AG04449 (cell line): ENCODE measurements around the gene PLXNA4.

Experiments used
- CTCF ChIA-PET: fragments of 350-600 bp; formaldehyde crosslinking; extraction: SDS; loops from one replicate; lab custom pipeline; 2021; ENCODE audit warnings: antibody characterized with exemption; lab: Yijun Ruan, JAX
- POLR2A ChIA-PET: fragments of 400-600, 350-600 bp; formaldehyde crosslinking; extraction: SDS; loops from one replicate; lab custom pipeline; 2020; ENCODE audit warnings: antibody characterized with exemption, inconsistent platforms; lab: Yijun Ruan, JAX
- DNase-seq: peaks from one replicate; pipeline ENCODE4 v3.0.0-alpha.2; 2010; ENCODE audit warnings: low read depth, low spot score
- H3K4me3 ChIP-seq: 2 replicates; pipeline ENCODE4 v1.5.1; 2011; ENCODE audit warnings: low read depth, mild to moderate bottlenecking, control low read depth, low read length
- CTCF ChIP-seq: IDR thresholded peaks from one replicate; pipeline ENCODE4 v1.5.1; 2011; ENCODE audit warnings: mild to moderate bottlenecking, moderate library complexity, low read length, control low read depth, inconsistent platforms; ENCODE audit not compliant: insufficient read depth; ENCODE audit errors: missing control alignments

Gene PLXNA4

GRCh38 chr7:132154248-132154647 lies 422.0 kb downstream of the PLXNA4 start:
- CTCF ChIA-PET = interaction anchor here (0.6 to 0.8 kb wide), 2 partner anchors 60 to 292 kb away, joined by 3 read pairs; no protein-coding TSS in a partner anchor
- no peak for TF ChIP-seq CTCF
- no peak overlapping the region for H3K4me3 ChIP-seq
- POLR2A ChIA-PET = no interaction called here
- no peak for DNase-seq

GRCh38 chr7:132152131-132152889 lies 424.0 kb downstream of the PLXNA4 start:
- no peak for DNase-seq
- H3K4me3 ChIP-seq = no peak overlapping the region
- TF ChIP-seq CTCF = no peak
- ChIA-PET POLR2A (no interaction called here), CTCF (interaction anchor here (0.9 kb wide), 1 partner anchor 148 kb away, joined by 3 read pairs; no protein-coding TSS in a partner anchor)

- ChIA-PET POLR2A (no interaction called here), CTCF (interaction anchor here (0.6 to 1.1 kb wide), 3 partner anchors 37 to 291 kb away, joined by 3 to 4 read pairs (median 3); no protein-coding TSS in a partner anchor)
- H3K4me3 ChIP-seq = no peak overlapping the region
- no peak for TF ChIP-seq CTCF
- DNase-seq = no peak
These were observed 425.6 kb downstream of the PLXNA4 start for GRCh38 chr7:132150711-132151110.

- no peak for DNase-seq
- ChIA-PET POLR2A (no interaction called here), CTCF (interaction anchor here (0.9 to 1.1 kb wide), 4 partner anchors 9 to 290 kb away, joined by 3 read pairs; no protein-coding TSS in a partner anchor)
- no peak overlapping the region for H3K4me3 ChIP-seq
- TF ChIP-seq CTCF = no peak
These were observed 426.6 kb downstream of the PLXNA4 start for GRCh38 chr7:132149436-132150304.

- no peak for DNase-seq
- no peak overlapping the region for H3K4me3 ChIP-seq
- POLR2A ChIA-PET = no interaction called here
- TF ChIP-seq CTCF = no peak
- CTCF ChIA-PET = interaction anchor here (1.0 kb wide), 1 partner anchor 9 kb away, joined by 3 read pairs; no protein-coding TSS in a partner anchor
These were observed 427.4 kb downstream of the PLXNA4 start for GRCh38 chr7:132148876-132149275.
